GM18507 (cell line): ENCODE results near the gene DENND1A.

Source experiments
- DNase-seq: peaks from one replicate; pipeline ENCODE4 v3.0.0; 2011; ENCODE audit warnings: low read depth; ENCODE audit not compliant: insufficient read length; ENCODE audit errors: extremely low spot score
- FAIRE-seq: peaks from 2 replicates; lab custom pipeline; 2011; peaks lifted over from hg19 to GRCh38; lab: Jason Lieb, UNC

Gene DENND1A

DNA sequence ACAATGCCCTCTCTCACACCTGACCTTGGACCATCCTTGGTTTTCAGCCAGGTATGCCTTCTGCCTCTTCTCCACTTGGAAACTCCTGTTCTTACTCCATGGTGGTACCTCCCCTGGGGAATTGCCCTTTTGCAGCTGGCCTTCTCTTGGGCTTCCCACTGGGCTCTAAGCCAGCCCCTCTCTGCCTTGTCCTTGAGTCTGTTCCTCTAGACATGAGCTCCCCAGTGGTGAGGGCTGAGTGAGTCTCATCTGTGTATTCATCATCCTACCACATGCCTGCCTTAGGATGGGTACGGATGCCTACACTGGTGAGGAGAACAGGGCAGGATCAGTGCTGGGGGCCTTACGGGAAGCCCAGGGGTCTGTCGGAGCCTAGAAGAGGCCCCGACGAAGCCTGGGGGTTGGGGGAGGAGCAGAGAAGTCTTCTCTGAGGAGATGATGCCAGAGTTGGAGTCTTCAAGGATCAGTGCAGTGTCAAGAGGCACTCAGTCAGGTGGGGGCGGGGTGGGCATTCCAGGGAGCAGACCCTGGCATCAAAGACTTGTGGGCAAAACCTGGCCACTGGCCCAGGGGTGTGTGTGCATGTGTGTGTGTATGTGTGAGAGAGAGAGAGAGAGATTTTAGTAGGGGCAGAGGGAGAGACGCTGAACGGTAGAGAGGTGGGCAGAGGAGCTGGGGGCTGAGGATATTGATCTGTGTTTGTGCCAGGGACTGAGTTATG lies 579.2 kb downstream of the DENND1A start:
- FAIRE-seq: no peak
- DNase-seq: no peak

DNA sequence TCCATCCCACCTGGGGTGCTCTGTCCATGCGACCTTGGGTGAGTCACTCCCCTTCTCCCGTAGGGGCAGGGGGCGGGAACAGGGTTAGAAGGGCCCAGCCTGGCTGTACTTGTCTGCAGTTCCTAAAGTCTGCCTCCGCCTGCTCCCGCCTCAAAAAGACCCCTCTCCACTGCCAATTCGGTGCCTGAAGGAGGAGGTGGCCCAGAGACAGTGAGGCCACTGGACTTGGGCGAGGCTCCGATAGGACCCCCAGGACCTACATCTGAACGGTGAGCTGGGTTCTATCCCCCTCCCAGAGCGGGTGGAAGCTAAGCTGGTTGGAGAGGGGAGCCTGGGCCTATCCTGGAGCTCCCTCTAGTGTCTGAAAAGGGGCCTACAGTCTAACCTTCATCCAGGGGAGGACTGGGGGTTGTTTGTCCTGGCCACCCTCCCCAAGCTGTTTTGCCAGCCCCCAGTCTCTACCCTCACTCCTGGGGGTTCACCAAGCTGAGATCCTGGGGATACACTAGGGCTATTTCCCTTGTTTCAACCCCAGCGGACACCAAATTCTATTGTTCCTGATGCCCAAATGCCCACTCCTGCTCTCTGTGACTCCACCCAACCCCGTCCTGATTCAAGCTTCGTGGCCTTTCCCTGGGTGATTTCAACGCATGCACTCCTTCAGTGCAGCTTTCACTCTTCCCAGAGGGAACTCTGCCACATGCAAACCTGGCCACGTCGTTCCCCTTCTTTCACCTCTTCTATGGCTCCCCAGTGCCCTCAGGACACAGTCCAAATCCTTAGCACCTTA lies 580.0 kb downstream of the DENND1A start:
- DNase-seq (peak; percentile 70), FAIRE-seq (peak; percentile 73)

DNA sequence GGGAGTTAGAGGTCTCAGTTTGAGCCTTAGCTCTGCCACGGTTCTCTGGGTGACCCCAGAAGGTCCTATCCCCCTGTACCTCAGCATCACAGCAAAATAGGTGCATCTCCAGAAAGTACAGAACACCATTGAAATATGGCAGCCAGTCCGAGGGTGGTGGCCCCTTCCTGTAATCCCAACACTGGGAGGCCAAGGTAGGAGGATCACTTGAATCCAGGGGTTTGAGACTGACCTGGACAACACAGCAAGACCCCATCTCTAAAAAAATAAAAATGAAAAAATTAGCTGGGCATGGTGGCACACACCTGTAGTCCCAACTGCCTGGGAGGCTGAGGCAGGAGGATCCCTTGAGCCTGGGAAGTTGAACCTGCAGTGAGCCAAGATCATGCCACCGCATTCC lies 580.9 kb downstream of the DENND1A start:
- DNase-seq: no peak
- FAIRE-seq: no peak

DNA sequence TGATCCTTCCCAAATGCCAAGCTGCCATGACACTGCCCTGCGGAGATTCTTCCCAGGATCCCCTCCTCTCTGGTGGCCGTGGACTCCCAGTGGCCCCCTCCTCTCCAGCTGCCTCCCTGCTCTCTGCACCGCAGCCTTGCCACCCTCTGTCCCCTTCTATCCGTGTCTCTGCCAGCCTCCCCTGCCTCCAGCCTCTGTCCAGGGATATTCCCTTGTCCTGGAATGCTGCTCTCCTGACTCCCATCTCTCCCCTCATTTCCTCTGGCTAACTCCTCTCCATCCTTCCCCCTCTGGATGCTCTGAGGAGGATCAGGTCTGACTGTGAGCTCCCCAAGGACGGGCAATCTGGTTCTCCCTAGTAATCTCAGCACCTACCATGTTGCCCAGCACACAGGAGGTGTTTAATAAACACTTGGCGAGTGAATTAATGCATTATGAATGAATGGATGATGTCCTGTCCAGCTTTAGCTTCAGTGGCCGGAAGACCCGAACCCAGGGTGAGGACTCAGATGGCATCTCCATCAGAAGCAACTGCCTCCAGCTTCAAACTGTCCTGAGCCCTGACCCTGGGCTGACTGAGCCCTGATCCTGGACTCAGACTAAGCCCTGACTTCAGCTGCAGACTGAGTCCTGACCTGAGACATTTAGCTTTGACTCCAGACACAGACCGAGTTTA lies 581.5 kb downstream of the DENND1A start:
- FAIRE-seq (no peak), DNase-seq (no peak)

DNA sequence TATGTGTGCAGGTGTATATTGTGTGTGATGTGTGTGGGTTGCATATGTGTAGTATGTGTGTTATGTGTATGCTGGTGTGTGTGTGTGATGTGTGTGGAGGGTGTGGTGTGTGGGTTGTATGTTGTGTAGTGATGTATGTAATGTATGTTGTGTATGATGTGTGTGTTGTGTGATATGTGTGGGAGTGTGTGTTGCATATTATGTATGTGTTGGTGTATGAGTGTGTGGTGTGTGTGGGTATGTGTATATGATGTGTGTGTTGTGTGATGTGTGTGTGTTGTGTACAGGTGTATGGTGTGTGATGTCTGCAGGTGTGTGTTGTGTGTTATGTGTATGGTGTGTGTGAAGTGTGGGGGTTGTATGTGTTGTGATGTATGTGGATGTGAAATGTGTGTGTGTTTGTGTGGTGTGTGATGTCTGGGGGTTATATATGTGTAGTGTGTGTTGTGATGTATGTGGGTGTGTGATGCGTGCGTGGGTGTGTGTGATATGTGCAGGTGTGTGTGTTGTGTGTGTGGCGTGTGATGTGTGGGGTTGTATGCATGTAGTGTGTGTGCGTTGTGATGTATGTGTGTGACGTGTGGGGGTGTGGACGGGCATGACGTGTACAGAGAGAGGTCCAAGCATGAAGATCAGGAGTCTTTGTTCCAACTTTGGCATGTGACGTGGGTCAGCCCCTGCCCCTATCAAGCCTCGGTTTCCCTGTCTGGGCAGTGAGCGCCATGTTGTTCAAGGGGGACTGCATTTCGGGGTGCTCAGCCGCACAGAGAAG lies 582.5 kb downstream of the DENND1A start:
- DNase-seq (no peak), FAIRE-seq (peak; percentile 51)

DNA sequence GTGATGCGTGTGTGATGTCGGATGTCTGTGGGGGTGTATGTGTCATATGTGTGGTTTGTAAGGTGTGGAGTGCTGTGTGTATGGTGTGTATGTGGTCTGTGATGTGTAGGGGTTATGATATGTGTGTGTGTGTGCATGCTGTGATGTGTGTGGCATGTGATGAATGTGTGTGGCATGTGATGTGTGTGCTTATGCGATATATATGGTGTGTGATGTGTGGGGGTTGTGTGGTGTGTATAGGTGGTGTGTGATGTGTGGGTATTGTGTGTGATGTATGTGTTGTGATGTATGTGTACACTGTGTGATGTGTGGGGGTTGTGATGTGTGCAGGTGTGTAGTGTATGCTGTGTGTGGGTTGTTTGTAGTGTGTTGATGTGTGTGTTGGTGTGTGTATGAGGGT lies 583.1 kb downstream of the DENND1A start:
- FAIRE-seq (no peak), DNase-seq (no peak)

DNA sequence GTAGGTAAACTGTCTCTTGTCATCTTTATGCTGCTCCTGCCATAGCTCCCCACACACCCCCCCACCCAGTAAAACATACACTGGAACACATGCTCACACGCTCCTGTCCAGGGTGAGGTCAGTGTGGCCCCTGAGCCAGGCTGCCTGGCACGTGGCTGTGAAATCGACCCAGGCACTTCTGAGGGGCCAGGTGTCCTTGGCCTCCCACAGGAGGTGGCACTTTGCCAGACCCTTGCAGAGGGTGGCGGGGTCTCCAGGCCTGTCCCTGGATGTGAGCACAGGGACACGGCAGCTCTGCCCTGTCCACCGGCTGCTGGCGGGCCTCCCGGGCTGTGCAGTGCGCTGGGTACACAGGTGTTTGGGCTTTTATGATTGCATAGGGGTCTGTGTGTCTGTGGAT lies 583.9 kb downstream of the DENND1A start:
- no peak for FAIRE-seq
- no peak for DNase-seq

DNA sequence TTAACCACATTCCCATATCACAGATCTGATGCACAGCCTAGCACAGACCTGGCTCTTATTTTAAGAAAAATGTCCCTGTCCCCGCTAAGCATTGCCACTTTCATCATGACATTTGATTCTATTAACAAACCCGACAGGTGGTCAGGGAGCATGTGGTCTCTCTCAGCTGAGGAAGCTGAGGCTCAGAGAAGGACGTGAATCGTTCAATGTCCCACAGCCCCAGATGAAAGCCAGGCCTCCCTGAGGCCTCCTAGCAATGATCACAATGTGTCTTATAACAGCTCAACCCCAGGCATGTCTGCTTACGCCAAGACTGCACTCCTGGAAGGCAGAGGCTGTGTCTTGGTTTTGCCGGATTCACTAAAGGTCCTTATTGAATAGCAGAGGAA lies 584.4 kb downstream of the DENND1A start:
- DNase-seq (no peak), FAIRE-seq (no peak)

DNA sequence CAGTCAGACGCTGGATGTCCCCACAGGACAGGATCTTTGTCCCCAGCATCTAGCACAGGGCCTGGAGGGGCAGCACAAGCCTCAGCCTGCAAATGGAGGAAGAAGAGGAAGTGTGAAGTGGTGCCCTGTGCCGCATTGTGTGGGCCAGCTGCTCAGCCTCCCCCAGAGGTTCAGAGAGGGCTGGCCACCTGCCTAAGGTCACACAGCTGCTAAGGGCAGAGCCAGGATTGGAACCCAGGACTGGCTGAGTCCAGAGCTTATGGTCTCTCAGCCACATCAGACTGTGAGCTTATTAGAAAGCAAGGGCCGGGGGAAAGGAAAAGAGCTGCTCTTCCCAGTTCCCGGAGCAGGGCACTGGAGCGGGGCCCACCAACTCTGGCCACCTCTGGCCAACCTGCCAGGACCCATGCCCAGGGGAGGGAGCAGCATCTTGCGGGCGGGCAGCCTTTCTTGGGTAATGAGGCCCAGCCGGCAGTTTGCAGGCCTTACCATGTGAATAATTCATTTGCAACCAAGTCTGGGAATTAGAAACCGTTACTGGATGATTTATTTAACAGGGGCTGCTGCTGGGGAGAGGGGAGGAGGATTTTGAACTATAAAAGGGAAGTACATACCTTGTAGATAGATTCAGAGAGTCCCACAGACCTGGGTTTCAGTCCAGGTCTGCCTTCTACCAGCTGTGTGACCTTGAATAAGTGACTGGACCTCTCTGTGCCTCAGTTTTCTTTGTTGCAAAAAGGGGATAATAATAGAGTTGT lies 585.6 kb downstream of the DENND1A start:
- FAIRE-seq (no peak), DNase-seq (no peak)

DNA sequence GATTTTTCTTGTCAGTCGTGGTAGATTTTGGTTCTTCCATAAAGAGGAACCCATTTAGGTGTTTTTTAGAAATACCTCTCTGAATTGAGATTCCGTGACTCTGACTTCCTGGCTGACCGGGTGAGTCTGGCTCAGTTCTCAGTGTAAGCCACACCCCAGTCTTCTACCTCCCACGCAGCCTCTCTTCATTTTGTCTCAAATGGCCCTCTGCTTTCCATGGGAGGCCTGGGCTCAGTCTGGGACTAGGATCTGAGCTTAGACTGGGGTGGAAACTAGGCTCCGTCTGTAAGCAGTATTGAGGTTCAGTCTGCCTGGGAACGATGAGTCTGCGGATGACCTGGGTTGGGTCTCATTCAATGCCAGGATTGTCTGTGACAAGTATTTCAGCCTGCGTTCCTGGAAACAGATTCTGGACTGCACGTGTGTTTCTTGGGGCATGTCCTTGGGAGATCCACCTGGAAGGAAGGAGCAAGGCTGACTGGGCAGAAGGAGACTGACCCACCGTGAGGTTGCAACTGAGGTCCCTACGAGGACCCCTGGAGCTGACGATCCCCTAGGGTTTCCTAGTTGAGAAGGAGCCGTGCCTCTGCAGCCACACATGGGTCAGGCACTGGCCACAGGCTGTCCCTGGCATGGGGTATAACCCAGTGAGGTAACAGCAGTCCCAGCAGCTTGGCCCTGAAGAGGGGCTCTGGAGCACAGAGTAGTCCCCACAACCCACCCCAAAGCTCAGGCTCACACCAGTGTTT lies 586.3 kb downstream of the DENND1A start:
- FAIRE-seq: peak; percentile 91
- DNase-seq: peak; percentile 60

DNA sequence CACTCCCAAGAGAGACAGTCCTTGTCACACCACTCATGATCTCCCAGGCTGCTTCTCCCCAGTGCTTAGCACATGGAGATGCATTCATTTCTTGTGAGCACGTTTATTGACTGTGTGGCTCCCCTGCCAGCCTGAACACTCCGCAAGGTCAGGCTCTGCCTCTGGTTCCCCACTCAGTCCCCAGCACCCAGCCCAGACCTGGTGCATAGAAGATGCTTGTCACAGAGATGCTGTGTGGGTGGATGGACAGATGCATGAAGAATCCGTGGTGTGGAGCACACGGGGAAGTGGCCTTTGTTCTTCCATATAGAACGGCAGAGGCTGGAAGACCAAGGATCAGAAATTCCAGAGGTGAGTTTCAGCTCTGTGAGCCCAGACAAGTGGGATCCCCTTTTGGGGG lies 587.7 kb downstream of the DENND1A start:
- FAIRE-seq (no peak), DNase-seq (no peak)

DNA sequence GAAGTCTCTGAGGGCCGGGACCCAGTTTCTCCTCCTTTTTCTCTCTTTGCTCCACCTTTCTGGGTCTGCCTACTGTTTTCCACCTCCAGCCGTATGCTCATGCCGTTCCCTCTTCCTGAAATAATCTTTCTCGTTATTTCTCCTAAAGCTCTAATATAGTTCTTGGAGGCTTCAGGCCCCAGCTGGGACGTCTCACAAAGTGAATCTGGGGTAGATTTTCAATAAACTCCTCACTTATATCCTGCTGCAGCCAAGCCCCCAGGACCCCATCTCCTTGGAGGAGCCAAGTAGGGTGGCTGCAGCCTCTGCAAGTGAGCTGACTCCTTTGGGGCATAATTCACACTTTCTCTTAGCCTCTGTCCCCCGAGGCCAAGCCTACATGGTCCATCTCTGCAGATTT lies 588.1 kb downstream of the DENND1A start:
- FAIRE-seq (no peak), DNase-seq (no peak)

DNA sequence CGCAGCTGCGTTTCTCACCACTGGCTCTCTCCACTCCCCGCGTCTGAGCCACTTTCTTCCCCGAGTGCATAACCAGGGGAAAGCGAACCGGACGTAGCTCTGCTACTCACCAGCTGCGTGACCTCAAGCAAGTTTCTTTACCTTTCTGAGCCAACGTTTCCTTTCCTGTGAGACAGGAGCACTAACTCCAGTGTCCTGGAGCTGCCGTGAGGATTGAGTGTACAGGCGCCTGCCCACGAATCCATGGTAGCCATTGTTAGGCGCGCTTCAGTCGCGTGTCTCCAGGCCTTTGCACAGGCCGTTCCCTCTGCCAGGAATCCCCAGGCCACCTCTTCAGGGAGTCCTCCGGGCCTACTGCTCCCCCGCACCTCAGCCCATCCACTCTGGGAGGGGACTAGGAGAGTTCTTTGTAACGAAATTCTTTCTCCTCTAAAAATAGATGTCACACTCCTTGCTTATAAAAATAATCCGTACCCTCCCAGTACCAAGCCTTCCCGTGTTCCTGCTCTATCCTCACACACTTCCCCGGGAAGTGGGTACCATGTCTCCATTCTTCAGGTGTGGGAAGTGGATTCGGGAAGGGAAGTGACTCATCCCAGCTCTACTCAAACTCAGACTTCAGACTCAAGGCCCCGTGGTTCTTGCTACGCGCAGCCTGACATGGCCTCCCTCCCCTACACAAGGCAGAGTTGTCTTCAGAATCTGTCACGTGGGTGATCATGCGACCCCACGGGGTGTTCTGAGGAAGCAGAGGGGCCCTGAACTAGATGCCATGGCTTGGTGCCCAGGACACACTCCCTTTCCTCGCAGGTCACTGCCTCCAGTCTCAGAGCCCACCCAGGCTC lies 590.0 kb downstream of the DENND1A start:
- no peak for DNase-seq
- no peak for FAIRE-seq

DNA sequence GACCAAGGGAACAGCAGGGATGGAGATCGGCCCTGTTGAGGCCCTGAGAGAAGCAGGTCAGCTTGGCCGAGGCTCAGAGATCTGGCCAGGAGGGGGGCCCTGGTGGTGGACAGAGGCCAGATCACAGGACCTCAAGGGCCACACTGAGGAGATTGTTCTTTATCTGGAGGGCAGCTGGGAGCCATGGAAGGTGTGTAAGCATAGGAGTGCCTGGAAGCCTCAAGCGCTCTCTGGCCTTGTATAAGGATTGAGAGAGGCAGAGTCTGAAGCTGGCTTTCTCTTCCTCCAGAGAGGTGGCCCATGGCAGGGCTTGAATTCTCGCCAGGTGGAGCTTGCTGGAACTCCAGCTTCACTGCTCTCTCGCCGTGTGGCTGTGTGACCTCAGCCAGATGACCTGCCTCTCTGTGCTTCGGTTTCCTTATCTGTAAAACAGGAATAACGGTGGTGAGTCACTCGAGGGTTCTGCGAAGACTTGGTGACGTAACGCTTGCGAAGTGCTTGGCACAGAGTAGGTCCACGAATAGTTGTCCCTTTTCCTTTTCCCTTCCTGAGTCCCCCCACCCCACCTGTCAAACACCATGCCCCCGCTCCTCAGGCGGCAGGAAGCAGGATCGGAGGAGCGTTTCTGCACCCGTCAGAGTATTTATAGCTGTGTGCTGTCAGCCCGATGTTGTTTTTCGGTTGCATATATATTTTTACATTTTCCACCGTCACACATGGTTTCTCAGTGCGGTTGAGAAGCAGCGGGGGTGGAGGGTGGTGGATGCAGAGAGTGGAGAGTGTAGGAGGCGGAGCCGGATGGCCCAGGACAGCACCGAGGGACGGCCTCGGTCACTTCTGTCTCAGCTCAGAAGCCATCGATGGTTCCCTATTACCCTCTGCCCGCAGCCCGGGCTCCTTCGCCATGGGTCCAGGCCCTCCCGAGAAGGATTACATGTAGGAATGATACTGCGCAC lies 590.9 kb downstream of the DENND1A start:
- DNase-seq (peak; percentile 48), FAIRE-seq (peak; percentile 92)

DNA sequence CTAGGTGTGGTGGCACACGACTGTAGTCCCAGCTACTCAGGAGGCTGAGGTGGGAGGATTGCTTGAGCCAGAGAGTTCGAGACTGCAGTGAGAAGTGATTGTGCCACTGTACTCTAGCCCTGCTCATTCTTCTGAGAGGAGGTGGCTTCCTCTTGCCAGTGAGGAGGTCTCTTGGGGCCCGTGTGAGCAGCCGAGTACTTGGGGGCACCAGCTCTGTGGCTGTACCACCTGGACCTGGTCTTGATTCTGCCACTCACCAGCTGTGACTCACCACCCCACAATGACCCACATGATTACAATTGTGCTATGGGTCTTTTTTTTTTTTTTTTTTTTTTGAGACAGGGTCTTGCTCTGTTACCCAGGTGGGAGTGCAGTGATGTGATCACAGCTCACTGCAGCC lies 592.0 kb downstream of the DENND1A start:
- DNase-seq (no peak), FAIRE-seq (peak; percentile 26)

DNA sequence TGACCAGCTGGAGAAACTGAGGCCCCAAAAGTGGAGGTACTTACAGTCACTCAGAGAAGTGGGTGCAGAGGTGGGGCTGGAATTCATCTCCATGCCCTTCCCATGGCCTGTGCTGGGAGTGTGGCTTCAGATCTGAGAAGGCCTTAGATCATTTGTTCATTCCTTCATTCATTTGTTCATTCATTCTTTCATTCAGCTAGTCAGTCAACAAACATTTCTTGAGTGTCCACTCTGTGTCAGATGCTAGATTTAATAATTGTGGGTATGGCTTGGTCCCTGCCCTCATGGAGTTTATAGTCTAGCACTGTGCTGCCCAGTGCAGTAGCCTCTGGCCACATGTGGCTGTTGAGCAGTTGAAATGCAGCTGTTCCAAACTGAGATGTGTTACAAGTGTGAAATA lies 593.0 kb downstream of the DENND1A start:
- FAIRE-seq (no peak), DNase-seq (no peak)

DNA sequence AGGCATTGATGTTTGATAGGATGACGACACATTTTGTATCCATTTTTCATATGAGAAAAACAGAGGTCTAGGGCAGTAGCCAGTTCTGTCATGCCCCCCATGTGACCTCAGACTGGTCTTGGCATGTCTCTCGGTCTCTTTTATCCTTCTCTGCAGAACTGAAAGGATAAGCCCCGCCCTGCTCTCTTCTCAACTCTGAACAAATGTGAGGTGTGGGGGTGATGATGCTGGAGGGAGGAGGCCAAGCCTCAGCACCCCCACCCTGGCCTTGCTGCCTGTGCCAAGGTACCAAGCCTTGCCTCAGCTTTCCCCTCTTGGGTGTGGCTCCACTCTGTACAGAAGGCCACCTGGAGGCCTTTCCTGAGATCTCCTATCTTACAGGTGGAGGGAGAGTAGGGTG lies 593.5 kb downstream of the DENND1A start:
- no peak for FAIRE-seq
- DNase-seq: no peak
